HL-60 (cell line): ENCODE measurements around the gene RGPD8.

Experiments used
- DNase-seq, 2 experiments: peaks; one replicate each; pipeline ENCODE4 v3.0.0-alpha.2; 2010 to 2020; ENCODE audit warnings: low read depth in 1 of 2, low spot score in 1 of 2
- H3K27ac ChIP-seq: fragments of 250-450 bp; sonication (Bioruptor Pico); replicated peaks from 2 replicates; pipeline ENCODE4 v1.5.1; 2020; ENCODE audit warnings: mild to moderate bottlenecking, moderate library complexity
- H3K27me3 ChIP-seq: fragments of 250-450 bp; sonication (Bioruptor Pico); 2 replicates; pipeline ENCODE4 v1.5.1; 2021; ENCODE audit warnings: mild to moderate bottlenecking, moderate library complexity; ENCODE audit not compliant: insufficient read depth, poor library complexity, severe bottlenecking
- H3K4me3 ChIP-seq: replicated peaks from 2 replicates; pipeline ENCODE4 v1.5.1; 2011; ENCODE audit warnings: mild to moderate bottlenecking, control low read depth, low read length; ENCODE audit not compliant: insufficient read depth
- GABPA ChIP-seq: IDR thresholded peaks from 2 replicates; pipeline ENCODE4 v1.6.1; 2012; ENCODE audit warnings: low read depth
- POLR2AphosphoS5 ChIP-seq: IDR thresholded peaks from 2 replicates; pipeline ENCODE4 v1.6.1; 2012; ENCODE audit warnings: low read depth
- REST ChIP-seq: IDR thresholded peaks from 2 replicates; pipeline ENCODE4 v1.6.1; 2012; ENCODE audit warnings: low read depth; ENCODE audit not compliant: insufficient replicate concordance
- SPI1 ChIP-seq: IDR thresholded peaks from 2 replicates; pipeline ENCODE4 v1.6.1; 2012; ENCODE audit warnings: low read depth, mild to moderate bottlenecking, borderline replicate concordance
- TF ChIP-seq, protein P1 (sequence below): IDR thresholded peaks from one replicate; pipeline ENCODE4 v1.5.1; 2011; ENCODE audit warnings: low read length, control low read depth, inconsistent platforms; ENCODE audit not compliant: insufficient read depth

The RGPD8 gene

GRCh38 chr2:112481050-112481527 is 47.6 kb upstream of the RGPD8 start:
- Histone ChIP-seq H3K27ac (peak overlapping the region; percentile 80), H3K4me3 (peak overlapping the region; percentile 56), H3K27me3 (no peaks in the 10 kb centered on the region)
- TF ChIP-seq REST (peak; percentile 35), SPI1 (no peak), GABPA (peak; percentile 61; the same call in 1 of the 2 replicates), POLR2AphosphoS5 (peak; percentile 69; the same call in 1 of the 2 replicates)
- TF ChIP-seq, protein P1, sequence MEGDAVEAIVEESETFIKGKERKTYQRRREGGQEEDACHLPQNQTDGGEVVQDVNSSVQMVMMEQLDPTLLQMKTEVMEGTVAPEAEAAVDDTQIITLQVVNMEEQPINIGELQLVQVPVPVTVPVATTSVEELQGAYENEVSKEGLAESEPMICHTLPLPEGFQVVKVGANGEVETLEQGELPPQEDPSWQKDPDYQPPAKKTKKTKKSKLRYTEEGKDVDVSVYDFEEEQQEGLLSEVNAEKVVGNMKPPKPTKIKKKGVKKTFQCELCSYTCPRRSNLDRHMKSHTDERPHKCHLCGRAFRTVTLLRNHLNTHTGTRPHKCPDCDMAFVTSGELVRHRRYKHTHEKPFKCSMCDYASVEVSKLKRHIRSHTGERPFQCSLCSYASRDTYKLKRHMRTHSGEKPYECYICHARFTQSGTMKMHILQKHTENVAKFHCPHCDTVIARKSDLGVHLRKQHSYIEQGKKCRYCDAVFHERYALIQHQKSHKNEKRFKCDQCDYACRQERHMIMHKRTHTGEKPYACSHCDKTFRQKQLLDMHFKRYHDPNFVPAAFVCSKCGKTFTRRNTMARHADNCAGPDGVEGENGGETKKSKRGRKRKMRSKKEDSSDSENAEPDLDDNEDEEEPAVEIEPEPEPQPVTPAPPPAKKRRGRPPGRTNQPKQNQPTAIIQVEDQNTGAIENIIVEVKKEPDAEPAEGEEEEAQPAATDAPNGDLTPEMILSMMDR: peak; percentile 67
- peak; percentile 57 to 91 for DNase-seq

GRCh38 chr2:112480530-112481049 is 47.1 kb upstream of the RGPD8 start:
- TF ChIP-seq GABPA: no peak
- no peak for TF ChIP-seq REST
- no peak for TF ChIP-seq SPI1
- TF ChIP-seq POLR2AphosphoS5: no peak
- TF ChIP-seq, protein P1: no peak
- H3K27ac ChIP-seq: no peak overlapping the region; the same call in 1 of the 2 replicates
- DNase-seq: peak in 1 of 2 experiments; percentile 14
- H3K4me3 ChIP-seq: peak overlapping the region; percentile 56
- H3K27me3 ChIP-seq: no peaks in the 10 kb centered on the region

DNA sequence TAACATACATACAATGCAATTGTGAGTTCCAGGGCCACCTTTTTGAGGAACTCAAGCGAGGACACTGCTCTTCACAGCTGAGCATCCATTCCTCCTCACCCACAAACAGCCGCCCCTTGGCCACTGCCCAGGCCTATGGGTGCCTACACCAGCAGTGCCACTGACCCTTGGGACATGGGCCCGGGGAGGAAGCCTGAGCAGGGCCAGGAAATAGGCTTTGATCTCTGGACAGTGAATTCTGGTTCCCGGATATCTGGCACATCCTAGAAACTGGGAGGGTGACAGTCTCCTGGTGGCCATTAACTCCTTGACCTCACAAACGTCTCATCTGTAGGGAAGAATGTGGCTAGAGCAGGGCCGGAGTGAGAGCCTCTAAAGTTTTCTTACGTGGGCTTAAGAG is 43.0 kb upstream of the RGPD8 start:
- no peaks in the 10 kb centered on the region for H3K27me3 ChIP-seq
- no peak for TF ChIP-seq REST
- no peak for DNase-seq
- H3K27ac ChIP-seq: no peak overlapping the region
- no peak overlapping the region for H3K4me3 ChIP-seq
